HG02943 (cell line): ENCODE results near the gene NKD1.
"Not testable (repeated sequence)": the region's sequence is repeated elsewhere in the genome, so short reads cannot be mapped to it uniquely, and the experiment has no call there.

ENCODE experiments used
- ATAC-seq: cut with Tn5 transposase; IDR thresholded peaks from one replicate; pipeline ENCODE4 v1.9.1; 2021; ENCODE audit warnings: mild to moderate bottlenecking, low read depth, moderate library complexity; ENCODE audit not compliant: unreplicated experiment

Gene NKD1, protein sequence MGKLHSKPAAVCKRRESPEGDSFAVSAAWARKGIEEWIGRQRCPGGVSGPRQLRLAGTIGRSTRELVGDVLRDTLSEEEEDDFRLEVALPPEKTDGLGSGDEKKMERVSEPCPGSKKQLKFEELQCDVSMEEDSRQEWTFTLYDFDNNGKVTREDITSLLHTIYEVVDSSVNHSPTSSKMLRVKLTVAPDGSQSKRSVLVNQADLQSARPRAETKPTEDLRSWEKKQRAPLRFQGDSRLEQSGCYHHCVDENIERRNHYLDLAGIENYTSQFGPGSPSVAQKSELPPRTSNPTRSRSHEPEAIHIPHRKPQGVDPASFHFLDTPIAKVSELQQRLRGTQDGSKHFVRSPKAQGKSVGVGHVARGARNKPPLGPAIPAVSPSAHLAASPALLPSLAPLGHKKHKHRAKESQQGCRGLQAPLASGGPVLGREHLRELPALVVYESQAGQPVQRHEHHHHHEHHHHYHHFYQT

DNA sequence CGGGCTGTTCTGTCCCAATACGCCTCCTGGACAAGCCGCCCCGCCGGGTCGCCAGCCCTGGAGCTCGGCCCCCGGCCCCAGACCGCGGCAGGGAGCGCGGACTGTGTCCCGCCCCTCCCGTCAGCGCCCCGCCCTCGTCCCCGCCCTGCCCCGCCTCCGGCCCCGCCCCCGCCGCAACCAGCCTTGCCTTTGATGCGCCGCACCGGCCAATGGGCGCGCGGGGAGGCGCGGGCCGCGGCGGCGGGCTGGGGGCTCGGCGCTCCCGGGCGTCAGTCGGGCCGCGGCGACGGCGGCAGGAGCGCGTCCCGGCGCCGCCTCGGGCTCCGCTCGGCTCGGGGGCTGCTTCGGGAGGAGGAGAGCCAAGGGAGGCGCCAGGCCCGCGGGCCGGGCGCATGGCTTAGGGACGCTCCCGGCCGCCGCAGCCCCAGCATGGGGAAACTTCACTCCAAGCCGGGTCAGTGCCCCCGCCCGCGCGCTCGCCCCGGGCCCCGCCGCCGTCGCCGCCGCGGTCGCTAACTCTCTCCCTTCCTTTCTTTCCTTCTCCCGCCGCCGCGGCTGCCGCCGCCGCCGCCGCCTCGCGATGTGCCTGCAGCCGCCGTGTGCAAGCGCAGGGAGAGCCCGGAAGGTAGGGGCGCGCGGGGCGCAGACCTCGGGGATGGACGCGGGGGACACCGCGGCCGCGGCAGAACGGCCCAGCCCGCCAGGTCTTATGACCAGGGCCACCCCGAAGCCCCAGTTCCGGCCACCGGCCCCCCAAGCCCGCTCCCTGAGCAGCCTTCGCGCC lies at the start of gene NKD1:
Gene NKD1 (plus strand): TSS at position 272 of the 784 bp plus-strand sequence. CDS start 158 bp downstream, at position 430.
- peak; percentile 74 for ATAC-seq

DNA sequence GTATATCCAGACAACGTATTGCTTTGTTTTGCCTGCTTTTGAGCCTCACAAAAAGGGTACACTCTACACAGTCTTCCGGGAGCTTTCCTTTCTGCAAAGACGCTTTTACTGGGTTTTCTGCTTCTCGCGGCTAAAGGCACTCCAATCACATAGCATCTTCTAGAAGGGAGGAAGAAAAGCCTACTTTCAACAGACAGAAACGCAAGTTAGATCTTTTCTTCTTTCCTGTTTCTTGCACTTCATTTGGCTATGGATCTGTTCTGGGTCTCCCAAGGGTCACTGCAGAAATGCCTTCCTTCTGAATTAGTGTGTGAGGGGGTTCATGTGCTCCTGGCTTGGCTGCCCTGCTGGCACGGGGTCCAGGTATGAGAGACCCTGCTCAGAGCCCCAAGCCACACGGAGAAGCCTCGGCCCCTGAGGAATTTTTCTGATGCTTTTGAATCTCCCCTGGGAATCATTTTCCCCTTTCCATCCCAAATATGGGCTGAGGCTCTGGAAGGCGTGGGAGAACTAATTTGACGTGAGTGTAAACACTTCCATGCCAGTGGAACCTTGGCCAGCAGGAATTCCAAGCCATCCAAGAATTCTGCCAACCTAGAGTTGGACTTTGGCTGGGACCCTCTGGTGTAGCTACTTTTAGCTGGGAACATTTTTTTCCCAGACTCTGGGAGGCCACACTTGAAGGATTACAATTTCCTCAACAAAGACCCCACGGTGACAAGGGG lies 49.6 kb upstream of the NKD1 start:
- no peak for ATAC-seq

DNA sequence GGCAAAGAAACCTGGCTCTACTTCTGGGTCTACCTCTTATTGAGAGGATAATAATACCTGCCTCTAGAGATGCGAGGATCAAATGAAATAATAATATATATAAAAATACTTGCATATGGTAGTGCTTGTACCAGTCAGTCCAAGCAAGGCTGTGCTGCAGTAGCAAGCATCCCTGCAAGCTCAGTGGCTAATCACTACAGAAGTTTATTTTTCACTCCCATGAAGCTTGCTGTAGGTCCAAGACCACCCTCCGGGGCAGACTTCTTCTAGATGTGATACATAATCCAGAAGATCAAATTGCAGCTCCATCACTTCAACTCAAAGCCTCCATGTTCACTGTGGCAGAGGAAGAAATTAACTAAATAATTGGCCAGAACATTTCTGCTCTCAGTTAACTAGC lies 48.9 kb upstream of the NKD1 start:
- ATAC-seq: no peak

DNA sequence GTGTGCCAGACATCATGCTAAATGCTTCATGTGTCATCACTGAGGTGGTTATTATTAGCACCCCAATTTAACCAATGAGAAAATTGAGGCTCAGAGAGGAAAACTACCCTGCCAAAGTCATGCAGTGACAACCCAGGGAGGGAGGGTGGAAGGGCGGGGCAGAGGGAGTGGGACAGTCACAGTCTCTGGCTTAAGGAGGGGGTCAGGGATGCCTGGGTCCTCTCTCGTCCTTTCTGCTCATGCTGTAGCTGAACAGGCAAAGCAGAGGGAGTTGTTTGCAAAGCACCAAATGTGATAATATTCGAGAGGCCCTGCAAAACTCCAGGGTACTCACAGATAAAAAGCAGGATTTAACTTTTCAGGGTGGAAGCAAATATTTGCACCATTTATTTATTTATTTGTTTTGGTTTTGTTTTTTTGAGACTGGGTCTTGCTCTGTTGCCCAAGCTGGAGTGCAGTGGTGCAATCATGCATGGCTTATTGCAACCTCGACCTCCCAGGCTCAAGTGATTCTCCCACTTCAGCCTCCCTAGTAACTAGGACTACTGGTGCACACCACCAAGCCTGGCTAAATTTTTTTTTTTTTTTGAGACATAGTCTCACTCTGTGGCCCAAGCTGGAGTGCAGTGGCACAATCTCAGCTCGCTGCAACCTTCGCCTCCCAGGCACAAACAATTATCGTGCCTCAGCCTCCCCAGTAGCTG lies 47.9 kb upstream of the NKD1 start:
- no peak for ATAC-seq

DNA sequence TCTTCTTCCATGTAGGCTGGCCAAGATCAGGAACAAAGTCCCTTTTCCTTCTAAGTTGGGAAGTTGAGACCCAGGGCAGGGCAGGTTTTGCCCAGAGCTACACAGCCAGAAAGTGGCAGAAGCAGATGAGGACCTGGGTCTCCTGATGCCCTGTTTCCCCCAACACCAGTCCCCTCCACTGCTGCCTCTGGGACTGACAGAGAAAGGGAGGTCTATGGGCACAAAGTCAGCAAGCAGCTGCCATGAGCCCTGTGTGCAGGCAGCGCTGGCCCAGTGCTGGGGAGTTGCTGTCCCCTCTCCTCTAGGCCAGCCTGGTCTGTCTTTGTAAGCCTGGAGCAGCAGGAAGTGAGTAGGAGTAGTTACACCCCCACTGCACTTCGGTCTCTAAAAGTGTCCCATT lies 46.9 kb upstream of the NKD1 start:
- ATAC-seq: no peak

DNA sequence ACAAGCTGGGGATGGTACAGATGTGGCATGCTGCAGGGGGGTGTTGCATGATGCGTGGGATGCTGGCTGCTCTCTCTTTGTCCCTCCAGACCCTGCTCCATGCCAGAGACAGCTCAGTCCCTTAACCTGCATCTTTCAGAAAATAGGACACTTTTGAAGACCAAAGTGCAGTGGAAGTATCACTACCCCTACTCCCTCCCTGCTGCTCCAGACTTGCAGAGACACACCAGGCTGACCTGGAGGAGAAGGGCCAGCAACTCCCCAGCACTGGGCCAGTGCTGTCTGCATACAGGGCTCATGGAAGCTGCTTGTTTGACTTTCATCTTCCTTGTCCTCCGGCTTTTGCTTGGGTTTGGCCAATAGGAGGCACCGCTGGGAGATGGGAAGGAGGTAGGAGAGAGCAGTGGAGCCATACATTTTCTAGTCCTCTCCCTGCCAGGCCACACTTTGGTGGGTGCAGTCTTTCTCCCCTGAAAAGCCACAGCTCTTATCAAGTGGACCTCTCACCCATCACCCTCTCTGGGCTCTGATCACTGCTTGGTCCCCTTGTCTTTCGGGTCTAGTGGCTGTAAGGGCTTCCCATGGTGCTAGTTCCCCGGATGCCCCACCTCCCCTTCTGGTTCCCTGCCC lies 46.1 kb upstream of the NKD1 start:
- no peak for ATAC-seq

DNA sequence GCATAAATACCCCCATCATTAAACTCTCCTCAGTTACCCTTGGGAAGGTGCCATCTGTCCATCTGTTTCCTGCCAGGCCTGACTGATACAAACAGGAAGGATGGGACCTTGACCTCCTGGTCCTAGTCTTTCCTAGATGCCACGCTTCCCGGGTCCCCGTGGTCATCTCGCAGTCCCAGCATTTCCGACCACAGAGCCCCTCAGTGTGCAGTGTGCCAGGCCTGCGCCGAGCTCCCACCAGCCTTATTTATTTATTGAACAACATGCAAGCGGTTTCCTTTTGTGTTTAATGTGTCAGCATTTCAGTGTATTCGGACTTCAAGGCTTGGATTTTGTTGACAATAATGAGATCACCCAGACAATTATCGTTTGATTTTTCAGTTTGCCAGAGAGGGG lies 45.6 kb upstream of the NKD1 start:
- no peak for ATAC-seq

DNA sequence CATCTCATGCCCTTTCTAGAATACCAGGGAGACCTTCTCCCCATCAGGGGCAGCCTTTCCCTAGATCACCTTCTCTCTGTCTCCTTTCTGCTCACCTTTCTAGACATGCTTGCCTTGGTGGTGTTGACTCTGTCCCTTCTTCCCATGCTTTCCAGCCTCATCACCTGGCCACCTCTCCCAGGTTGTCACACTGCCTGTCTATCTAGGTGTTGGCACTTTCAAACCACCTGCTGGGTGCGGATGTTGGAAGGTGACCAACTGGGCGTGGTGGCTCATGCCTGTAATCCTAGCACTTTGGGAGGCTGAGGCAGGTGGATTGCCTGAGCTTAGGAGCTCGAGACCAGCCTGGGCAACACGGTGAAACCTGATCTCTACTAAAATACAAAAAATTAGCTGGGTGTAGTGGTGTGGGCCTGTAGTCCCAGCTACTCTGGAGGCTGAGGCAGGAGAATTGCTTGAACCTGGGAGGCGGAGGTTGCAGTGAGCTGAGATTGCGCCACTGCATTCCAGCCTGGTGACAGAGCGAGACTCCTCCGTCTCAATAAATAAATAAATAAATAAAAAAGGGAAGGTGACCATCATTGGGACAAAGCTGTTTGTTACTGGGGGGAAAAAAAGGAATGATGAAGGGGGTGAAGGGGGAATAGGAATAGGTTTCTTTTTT lies 44.2 kb upstream of the NKD1 start:
- ATAC-seq: not testable (repeated sequence)

DNA sequence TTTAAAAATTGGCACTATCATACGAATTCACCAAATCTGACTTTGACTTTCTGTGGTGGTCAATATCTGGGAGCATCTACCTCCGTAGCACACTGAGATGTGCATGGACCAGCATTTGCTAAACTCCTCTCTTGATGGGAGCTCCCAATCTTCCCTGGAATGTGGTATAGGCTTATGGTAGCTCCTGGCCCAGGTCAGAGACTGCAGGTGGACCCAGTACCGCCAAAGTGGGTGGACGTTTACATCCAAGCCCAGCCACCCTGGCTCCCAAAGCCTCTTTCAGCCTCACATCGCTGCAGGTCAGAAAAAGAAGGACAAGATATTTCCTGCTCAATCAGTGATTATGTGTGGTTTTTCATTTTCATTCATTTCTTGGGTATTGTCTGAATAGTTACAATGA lies 43.1 kb upstream of the NKD1 start:
- ATAC-seq: no peak

DNA sequence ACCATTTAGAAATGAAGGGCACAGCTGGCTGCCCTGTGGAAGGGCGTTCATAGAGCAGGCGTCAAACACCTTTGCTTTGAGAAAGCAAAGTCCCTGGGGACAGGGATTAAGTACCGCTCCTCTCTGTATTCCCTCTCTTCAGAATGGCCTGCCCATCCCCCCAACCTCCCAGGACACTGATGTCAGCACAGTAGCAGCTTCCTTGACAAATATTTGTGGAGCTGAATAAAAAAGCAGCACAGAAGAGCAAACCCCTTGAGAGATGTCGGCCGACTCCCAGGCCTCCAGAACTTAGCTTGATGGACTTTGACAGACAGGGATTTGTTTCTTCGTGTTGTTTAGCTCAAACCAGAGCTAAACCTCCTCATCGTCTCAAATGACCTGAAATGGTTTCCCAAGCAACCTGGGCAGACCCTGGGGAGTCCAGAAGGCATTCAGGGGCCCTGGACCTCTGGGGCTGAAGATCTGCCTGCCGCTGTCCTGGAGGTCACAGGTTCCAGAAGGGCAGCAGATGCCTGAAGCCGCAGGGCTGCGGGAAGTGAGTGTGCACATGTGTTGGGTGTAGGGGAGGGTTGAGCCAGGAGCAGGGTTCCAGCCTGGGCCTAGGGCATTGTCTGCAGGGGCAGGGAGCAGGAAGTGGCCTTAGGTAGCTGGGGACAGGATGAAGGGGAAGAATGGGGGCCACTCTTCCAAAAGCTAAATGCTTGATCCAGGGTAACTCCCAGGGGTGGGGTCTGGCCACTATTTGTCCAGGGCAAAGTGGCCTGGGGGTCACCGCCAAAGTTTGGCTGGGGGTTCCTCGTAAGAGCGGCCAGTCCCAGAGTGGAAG lies 42.3 kb upstream of the NKD1 start:
- no peak for ATAC-seq

DNA sequence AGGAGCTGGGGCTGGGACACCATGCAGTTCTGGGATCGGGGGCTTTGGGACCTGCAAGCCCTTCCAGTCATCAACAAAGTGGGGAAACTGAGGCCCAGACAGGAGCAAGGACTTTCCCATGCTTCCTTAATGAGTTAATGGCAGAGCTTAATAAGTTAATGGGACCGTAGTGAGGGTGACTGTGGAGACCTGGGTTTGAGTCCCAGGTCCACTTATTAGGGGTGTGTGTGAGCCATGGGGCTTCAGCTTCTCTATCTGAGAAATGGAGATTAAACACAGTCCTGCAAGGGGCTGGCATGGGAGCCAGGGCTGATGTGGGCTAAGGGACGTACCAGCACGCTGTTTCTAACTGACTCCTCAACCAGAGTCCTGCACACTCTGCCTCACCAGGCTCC lies 41.7 kb upstream of the NKD1 start:
- ATAC-seq: no peak

DNA sequence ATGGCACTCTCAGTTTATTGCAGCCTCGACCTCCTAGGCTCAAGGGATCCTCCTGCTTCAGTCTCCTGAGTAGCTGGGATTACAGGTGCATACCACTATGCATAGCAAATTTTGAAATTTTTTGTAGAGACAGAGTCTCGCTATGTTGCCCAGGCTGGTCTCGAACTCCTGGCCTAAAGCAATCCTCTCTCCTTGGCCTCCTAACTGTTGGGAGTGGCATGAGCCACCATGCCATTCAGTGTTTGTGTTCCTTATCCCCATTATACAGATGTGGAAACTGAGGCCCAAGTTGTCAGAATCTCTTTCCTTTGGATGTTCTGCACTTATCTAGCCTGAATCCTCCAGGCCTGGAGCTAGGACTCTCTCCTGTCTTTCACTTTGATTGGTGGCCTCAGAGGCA lies 40.8 kb upstream of the NKD1 start:
- no peak for ATAC-seq

DNA sequence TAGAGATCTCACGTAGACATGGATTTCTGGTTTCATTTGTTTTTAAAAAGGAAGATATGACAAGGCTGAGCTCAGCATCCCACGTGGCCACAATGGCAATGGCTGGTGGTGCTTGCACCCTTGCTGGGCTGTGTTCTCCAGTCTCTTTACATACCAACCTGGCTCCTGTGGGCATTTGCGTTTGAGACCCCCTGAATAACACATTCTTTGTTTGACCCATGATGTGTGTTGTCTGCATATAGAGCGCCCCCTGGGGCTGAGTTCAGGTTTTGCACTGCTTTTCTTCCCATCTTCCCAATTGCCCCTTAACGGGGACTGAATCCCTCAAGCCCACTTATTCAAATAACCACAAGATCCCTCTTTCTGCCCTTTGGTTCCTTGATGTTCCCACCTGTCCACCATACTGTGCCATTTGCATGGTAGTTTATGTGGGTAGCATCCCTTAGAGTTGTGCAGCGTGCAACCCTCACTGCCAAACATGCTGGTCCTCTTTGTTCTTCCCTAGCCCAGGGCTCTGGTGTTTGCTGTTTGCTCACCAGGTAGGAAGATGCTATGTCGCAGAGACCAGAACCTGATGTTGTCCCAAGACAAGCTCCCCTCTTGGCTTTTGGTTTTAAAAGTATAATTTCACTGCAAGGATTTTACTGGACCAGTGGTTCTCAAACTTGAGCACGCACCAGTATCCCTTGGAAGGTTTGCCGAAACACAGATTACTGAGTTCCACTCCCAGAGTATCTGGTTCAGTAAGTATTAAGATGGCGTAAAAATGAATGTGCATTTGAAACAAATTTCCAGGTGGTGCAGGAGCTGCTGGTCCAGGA lies 38.5 kb upstream of the NKD1 start:
- ATAC-seq: no peak

DNA sequence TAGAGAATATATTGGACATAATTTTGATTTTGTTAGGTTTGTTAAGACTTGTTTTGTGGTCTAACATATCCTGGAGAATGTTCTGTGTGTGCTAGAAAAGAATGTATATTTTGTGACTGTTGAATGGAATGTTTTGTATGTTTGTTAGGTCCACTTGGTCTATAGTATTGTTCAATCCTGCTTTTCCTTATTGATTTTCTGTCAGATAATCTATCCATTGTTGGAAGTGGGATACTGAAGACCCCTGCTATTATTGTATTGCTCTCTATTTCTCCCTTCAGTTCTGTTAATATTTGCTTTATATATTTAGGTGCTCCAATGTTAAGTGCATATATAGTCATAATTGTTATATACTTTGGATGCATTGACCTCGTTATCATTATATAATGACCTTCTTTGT lies 33.0 kb upstream of the NKD1 start:
- no peak for ATAC-seq

DNA sequence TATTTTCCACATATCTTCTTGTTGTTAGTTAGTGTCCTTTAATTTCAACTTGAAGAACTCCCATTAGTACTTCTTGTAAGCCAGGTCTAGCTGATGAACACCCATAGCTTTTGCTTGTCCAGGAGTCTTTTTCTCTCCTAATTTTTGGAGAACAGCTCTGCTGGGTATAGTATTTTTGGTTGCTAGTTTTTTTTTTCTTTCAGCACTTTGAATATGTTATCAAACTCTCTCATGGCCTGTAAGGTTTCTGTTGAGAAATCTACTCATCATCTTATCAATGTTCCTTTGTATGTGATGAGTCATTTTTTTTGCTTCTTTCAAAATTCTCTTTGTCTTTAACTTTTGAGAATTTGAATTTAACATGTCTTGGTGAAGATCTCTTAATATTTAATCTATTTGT lies 31.8 kb upstream of the NKD1 start:
- ATAC-seq: no peak

DNA sequence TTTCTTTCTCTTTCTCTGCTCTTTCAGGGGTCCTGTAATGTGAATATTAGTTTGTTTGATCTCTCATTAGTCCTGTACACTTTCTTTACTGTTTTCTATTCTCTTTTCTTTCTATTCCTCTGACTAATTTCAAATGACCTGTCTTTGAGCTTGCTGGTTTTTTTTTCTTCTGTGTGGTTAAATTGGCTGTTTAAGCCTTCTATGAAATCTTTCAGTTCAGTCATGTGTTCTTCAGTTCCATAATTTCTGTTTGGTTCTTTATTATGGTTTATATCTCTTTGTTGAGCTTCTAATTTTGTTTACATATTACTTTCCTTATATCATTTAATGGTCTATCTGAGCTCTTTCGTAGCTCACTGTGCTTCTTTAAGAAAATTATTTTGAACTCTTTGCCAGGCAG lies 31.3 kb upstream of the NKD1 start:
- no peak for ATAC-seq

DNA sequence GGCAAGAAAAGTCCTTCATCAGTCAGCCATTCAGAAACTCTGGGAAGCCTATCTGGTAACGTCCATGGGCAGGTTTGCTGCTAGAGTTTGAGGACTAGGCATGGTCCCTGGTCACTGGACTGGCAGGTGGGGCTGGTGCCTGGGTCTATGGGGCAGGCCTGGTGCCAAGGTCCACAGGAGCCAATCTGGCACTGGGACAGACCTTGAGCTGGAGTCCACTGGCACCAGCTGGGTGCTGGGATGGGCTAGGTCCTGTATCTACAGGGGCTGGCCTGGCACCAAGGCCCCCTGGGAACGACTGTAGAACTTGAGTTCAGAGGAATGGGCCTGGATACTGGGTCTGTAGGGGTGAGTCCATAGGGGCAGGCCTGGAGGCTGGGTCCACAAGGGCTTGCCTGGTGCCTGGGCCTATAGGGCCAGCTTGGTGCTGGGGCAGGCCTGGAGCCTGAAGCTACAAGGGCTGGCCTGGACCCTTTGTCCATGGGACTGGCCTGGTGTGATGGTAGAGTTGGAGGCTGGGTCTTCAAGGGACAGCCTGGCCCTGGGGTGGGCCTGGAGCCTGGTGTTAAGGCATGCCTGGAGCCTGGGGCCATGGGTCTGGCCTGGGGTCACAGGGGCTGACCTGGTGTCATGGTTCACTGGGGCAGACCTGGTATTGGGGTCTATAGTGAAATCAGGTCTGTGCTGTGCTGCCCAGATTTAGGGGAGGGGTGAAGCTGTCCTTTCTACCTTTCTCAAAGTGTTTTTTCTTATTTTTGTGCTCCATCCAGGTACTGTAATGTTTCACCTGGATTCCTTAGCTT lies 30.5 kb upstream of the NKD1 start:
- ATAC-seq: no peak
